Activated CD4-positive, CD25-positive, alpha-beta regulatory T cell treated with anti-CD3 and anti-CD28 coated beads, Interleukin-2, amount 50 U/mL, for 72 hours (primary cell): ENCODE results near the gene HOXB6.
A peak's percentile ranks its signal among the peaks of the same experiment; 100 is the strongest.

Experiments
- DNase-seq: peaks from one replicate; pipeline ENCODE4 v3.0.0; 2021

Gene HOXB6

DNA sequence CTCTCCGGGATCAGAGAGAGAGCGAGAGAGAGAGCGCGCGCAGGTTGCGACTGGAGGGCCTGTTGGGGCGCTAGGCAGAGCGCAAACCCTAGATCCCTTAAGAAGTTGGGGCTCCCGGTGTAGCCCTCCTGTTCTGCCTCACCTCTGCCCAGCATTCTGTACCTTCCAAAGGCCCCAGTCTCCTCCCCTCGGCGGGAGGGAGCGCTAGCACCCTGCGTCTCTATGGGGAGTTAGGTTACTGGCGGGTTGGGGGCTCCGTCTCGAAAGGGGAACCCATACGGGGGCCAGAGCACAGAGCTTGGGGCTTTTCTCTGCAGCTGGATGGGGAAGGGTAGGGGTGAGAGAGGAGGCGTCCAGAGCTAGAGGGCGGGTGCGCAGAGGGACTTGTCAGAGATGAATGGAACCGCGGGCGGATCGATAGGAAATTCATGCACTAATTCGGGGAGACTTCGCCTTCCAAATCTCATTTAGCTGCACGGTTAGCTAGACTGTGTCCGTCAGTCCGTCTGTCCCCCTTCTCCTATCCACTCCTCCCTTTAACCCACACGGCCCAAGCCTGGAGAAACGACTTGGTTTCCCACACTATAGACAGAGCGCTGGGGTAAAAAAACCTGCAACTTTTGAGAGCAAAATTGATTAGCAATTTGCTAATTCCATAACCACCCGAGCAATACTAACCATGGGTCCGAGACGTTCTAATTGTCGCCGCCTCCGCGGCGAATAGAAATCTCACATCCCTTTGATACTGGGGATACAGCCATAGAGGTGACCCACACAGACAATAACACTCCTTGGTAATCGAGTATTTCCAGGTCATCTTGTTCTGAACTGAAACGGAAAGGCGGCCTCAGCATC is 25.9 kb downstream of the HOXB6 start:
- no peak for DNase-seq

GRCh38 chr17:48577946-48578615 is 26.7 kb downstream of the HOXB6 start, which contains the start of gene HOXB4:
TSS of gene HOXB4 (minus strand) at chr17:48578350. CDS start at chr17:48578319, 31 bp downstream.
- peak; percentile 65 for DNase-seq

- DNase-seq = no peak
Measured at GRCh38 chr17:48577330-48577945, 27.3 kb downstream of the HOXB6 start.

GRCh38 chr17:48576479-48577309 is 28.1 kb downstream of the HOXB6 start:
- no peak for DNase-seq

- no peak for DNase-seq
Measured at GRCh38 chr17:48575673-48576478, 28.9 kb downstream of the HOXB6 start.

DNA sequence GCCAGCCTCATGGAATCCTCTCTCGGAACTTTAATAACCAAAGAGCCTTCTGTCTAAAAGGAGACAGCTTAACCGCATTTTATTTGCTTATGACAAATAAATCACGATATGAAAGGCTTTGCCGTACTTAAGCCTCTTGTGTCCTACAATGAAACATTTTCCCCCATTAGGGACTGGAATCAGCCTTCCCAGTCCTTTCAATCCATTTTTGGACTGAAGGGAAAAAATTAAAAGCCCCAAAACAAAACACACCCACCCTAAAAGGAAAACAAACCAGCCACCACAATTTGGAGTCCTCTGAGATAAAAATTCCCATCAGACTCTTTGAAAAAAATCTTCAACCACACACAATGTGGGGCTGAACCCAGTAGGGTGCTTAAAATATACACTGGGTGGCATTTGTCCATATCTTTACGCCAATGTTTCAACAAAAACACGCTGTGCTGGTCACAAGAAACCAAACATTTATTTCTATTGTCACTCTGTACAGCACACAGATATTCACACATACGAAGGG is 29.7 kb downstream of the HOXB6 start:
- DNase-seq = no peak

GRCh38 chr17:48574505-48575065 is 30.2 kb downstream of the HOXB6 start:
- DNase-seq = no peak

- DNase-seq = no peak
Measured at GRCh38 chr17:48571826-48572417, 32.9 kb downstream of the HOXB6 start.

DNA sequence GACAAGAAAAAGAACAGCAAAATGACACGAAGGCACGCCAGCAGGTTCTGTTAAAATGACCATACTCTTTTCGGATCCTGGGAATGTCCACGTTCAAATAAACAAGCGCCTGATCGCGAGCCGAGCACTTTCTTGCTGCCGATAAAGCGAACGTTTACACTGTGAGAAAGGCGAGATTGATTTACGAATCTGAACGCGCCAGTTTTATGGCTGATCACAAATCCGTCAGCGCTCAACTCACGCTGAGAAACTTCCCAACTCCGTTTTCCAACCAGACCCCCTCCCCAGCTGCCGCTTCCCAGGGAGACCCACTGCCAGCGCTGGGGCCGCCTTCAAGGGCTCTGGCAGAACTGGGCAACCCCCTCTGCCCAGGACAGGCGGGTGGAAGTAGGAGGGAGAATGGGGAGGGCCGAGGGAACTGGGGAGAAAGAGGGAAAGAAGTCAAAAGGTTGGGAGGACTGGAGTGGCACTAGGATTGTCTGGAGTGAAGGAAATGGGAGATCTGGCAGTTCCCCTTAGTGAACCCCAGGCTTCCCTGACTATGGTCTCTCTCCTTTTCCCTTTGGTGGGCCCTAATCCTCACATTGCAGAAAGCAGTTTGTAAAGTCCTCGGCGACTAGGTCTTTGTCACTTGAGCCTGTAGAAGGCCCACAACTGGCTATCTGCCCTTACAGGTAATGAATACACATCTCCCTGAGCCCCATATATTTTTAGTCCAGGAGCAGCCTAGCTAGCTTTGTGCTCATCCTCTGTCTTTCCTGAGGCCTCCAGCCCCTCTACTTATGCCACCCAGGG is 33.6 kb downstream of the HOXB6 start:
- DNase-seq = no peak

DNA sequence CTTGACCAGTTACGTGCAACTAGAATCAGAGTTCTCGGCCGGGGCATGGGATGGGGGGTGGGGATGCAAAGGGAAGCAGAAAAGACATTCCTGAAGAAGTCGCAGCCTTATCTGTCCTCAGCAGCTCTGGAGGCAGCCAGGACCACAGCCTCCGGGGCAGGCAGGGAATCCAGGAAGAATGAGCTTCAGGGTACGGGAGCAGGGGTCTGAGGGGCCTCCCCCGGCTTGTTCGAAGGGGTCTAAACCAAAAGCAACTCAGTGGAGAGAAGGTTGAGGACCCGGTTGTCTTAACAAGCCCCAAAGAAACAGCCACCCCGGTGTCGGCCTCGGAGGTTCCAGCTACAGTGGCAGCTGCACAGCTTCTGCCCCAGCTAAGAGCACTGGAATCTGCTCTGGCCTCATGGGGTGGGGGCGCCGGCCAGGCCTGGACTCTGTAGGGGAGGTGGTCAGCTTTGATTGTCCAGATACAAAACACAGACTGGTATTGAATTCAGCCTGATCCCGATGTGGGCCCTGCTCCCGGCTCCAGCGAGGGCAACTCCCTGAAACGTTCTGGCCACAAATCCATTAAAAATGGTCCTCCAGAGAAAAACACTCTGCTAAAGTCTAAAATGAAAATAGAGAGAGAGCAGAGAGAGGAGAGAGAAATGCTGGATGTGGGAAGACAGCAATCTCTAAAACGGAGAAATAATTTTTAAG is 34.3 kb downstream of the HOXB6 start:
- no peak for DNase-seq

DNA sequence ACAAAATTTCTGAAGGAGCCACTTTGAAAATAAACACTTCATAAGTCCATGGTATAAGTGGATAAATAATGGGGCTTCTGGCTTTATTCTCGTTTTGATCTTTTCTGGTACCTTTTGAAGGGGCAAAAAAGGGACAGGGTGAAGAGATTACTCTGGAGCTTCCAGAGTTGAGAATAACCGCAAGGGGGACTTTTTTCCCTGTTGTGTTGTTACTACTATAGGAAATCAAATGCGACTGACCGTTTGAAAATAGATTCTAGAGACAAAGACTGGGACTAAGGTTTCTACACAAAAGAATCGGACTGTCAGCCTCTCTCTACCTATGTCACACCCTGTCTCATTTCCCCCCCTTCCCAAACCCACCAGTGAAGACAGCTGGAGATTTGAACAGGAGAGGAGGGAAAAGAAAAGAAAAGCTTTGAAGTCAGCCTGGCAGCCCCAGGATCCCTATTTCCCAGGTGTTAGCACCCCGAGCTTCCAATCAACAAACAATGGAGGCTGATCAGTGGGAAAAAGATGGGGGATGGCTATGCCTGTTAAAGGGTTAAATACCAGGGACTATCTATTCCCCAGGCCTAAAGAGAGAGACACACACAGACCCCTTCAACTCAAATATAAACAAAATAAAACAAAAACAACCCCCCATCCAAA is 35.0 kb downstream of the HOXB6 start:
- no peak for DNase-seq

- no peak for DNase-seq
Measured at GRCh38 chr17:48569240-48569582, 35.6 kb downstream of the HOXB6 start.

DNA sequence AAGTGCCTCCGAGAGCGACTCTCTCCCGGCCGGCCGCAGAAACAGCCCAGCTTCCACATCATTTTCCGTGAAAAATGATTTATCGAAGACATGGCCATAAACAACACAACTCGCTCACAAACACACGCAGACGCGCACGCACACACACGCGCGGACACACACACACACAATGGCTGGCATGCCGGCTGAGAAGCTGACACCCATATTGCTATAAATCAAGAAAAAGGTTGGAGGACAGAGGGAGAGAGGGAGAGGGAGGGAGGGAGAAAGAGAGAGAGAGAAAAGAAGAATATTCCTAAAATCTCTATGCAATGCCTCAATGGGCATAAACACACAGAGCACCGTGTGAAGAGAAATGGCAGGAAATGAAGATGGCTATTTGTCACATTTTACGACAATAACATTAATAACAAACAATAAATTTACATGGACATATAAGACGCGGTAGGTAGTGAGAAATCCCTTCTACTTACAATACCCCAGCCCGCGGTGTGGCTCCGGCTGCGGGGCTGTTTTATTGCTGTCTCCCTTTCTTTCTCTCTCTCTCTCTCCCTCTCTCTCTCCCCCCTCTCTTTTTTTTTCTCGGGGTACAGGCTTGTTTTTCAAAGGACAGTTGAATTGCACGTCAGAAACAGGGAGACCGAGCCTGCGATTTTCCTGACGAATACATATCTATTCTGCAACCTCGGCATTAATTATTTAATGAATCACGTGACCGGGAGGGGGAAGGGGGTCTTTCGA is 36.1 kb downstream of the HOXB6 start:
- no peak for DNase-seq

GRCh38 chr17:48567646-48568354 is 37.0 kb downstream of the HOXB6 start:
- DNase-seq = no peak

- DNase-seq = no peak
Measured at GRCh38 chr17:48567209-48567608, 37.6 kb downstream of the HOXB6 start.

DNA sequence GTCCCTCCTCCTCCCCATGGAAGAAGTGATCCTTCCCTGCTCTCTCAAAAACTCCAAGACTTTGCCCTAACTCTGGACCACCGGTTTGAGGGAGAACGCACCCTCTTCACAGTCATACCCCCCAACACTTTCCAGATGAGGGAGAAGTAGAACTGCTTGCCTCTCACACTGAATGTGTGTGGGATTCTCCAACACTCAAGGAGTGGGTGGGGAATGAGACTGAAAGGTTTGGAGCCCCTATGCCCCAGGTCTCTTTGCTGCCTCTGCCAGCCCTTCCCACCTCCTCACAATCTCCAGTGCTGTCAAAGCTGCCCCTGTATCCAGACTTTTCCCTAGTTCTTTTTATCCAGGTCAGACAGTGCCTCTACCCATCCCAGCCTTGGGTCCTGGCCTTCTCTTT is 38.1 kb downstream of the HOXB6 start:
- DNase-seq = no peak

- DNase-seq = no peak
Measured at GRCh38 chr17:48565925-48566710, 38.7 kb downstream of the HOXB6 start.
